ENCODE data around the gene LGALS7B.

DNA sequence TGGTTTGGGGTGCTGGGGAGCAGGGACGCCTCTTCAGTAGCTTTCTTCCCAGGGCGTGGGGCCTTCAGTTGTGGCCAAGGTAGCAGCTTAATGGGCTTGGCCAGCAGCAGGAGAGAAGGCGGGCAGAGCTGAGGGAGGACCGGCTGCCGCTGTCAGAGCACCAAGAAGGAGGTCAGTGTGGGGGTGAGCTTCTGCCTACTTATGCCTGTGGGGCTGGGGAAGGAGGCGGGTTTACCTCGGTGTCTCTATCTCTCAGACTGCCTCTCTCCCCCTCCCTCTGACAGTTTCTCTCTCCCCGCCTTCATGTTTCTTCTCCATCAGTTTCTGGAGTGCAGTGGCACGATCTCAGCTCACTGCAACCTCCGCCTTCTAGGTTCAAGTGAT, 44.7 kb upstream of the LGALS7B start, which contains the start of gene CAPN12:
- TF ChIP-seq, protein P1, sequence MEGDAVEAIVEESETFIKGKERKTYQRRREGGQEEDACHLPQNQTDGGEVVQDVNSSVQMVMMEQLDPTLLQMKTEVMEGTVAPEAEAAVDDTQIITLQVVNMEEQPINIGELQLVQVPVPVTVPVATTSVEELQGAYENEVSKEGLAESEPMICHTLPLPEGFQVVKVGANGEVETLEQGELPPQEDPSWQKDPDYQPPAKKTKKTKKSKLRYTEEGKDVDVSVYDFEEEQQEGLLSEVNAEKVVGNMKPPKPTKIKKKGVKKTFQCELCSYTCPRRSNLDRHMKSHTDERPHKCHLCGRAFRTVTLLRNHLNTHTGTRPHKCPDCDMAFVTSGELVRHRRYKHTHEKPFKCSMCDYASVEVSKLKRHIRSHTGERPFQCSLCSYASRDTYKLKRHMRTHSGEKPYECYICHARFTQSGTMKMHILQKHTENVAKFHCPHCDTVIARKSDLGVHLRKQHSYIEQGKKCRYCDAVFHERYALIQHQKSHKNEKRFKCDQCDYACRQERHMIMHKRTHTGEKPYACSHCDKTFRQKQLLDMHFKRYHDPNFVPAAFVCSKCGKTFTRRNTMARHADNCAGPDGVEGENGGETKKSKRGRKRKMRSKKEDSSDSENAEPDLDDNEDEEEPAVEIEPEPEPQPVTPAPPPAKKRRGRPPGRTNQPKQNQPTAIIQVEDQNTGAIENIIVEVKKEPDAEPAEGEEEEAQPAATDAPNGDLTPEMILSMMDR (IDR thresholded peaks at IDR 0.05), result no peak
- no peak for TF ChIP-seq POLR2AphosphoS5 (IDR thresholded peaks at IDR 0.05)
- no peak for TF ChIP-seq POLR2A (IDR thresholded peaks at IDR 0.05)
